Measurements from ENCODE around the gene EID2.

Gene EID2

DNA sequence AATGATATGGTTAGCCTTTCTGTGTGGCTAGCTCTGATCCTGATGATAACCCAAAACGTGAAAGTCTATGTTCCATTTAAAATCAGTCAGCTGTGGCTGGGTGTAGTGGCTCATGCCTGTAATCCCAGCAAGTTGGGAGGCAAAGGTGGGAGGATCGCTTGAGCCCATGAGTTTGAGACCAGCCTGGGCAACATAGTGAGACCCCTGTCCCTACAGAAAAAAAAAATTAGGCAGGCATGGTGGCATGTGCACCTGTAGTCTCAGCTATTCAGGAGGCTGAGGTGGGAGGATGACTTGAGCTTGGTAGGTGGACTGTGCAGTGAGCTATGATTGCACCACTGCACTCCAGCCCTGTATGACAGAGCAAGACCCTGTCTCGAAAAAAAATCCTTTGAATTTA, 6.2 kb downstream of the EID2 start:
- no peaks in the 10 kb centered on the region for H3K36me3 ChIP-seq (ENCODE audit: control insufficient read depth in 2 of 2, insufficient read depth in 2 of 2, low read length in 2 of 2)
- H3K27ac ChIP-seq (ENCODE audit: low read length): no peak overlapping the region
- H3K4me3 ChIP-seq (ENCODE audit: low read length in 2 of 2): no peak overlapping the region
- no peaks in the 10 kb centered on the region for H3K27me3 ChIP-seq (ENCODE audit: control insufficient read depth in 1 of 2, insufficient read depth in 2 of 2, low read length in 2 of 2)
- peaks cover 9% of the 10 kb centered on the region for H3K4me1 ChIP-seq (ENCODE audit: control insufficient read depth, insufficient read depth, low read length)
- peak overlapping the region in 1 of 2 donors; percentile 36 for H3K9ac ChIP-seq (ENCODE audit: low read length in 2 of 2)
- no peaks in the 10 kb centered on the region for H3K9me3 ChIP-seq (ENCODE audit: control insufficient read depth in 2 of 2, low read length in 2 of 2)

DNA sequence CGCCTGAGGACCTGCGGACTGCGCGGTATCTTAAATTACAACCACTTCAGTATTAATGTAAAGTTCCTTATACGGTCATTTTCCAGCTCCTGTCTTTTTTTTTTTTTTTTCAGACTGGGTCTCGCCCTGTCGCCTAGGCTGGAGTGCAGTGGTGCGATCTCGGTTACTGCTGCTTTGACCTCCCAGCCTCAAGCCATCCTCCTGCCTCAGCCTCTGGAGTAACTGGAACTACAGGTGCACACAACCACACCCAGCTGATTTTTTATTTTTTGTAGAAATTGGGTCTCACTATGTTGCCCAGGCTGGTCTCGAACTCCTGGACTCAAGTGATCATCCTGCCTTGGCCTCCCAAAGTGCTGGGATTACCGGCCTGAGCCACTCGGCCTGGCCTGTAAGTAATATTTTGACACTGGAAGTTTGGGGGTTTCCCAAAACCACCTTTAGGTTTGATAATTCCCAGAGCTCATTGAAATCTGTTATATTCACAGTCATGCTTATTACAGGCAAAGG, 6.9 kb downstream of the EID2 start:
- no peak overlapping the region for H3K27ac ChIP-seq (ENCODE audit: low read length)
- H3K4me1 ChIP-seq (ENCODE audit: control insufficient read depth, insufficient read depth, low read length): peaks cover 8% of the 10 kb centered on the region
- no peaks in the 10 kb centered on the region for H3K27me3 ChIP-seq (ENCODE audit: control insufficient read depth in 1 of 2, insufficient read depth in 2 of 2, low read length in 2 of 2)
- H3K9me3 ChIP-seq (ENCODE audit: control insufficient read depth in 2 of 2, low read length in 2 of 2): no peaks in the 10 kb centered on the region
- H3K9ac ChIP-seq (ENCODE audit: low read length in 2 of 2): peak overlapping the region; percentile 47 to 95
- no peaks in the 10 kb centered on the region for H3K36me3 ChIP-seq (ENCODE audit: control insufficient read depth in 2 of 2, insufficient read depth in 2 of 2, low read length in 2 of 2)
- H3K4me3 ChIP-seq (ENCODE audit: low read length in 2 of 2): peak overlapping the region in 1 of 2 donors; percentile 93

DNA sequence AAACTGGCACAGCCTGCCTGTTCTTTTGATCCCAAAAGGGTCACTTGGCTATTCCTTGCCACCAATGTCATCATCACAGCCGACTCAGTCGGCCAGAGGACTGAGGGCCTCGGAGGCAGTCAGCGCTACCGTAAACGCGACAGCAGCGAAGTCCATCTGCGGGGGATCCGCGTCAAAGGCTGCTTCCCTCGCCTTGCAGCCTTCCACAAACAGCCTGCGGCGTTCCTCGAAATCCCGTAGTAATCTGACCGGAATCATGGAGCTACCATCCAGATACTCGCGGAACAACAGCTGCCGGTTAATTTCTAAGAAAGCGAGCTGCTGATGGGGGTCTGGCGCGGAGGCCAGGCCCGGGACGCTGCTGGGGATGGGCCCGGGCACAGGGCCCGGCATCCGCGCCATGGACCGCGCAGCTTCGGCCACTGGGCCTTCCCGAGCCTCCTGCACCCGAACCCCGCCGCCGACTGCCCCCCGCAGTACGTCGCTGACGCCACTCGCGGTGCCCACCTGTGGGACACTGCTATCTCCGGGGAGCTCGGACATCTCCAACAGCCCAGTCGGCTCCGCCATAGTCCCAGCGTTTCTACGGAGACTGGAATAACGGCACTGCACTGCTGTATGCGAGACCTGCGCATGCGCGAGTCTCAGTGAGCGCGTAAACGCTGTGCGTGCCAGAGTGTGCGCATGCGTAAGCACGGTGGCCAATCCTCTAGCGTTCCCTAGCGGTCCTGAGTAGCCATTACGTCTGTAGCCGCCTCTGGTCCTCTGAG, 7.5 kb downstream of the EID2 start, which contains the start of gene EID2B:
Gene EID2B, minus strand, starts transcription at position 620 of the 770 bp plus-strand sequence. Its CDS starts 50 bp downstream, at position 570.
- Histone ChIP-seq H3K27me3 (ENCODE audit: control insufficient read depth in 1 of 2, insufficient read depth in 2 of 2, low read length in 2 of 2) (no peaks in the 10 kb centered on the region), H3K9ac (ENCODE audit: low read length in 2 of 2) (peak within 1 kb of the TSS; percentile 82 to 95), H3K9me3 (ENCODE audit: control insufficient read depth in 2 of 2, low read length in 2 of 2) (no peaks in the 10 kb centered on the region), H3K27ac (ENCODE audit: low read length) (peak within 1 kb of the TSS; percentile 76), H3K4me1 (ENCODE audit: control insufficient read depth, insufficient read depth, low read length) (peaks cover 8% of the 10 kb centered on the region), H3K36me3 (ENCODE audit: control insufficient read depth in 2 of 2, insufficient read depth in 2 of 2, low read length in 2 of 2) (no peaks in the 10 kb centered on the region), H3K4me3 (ENCODE audit: low read length in 2 of 2) (peak within 1 kb of the TSS; percentile 86 to 93)

DNA sequence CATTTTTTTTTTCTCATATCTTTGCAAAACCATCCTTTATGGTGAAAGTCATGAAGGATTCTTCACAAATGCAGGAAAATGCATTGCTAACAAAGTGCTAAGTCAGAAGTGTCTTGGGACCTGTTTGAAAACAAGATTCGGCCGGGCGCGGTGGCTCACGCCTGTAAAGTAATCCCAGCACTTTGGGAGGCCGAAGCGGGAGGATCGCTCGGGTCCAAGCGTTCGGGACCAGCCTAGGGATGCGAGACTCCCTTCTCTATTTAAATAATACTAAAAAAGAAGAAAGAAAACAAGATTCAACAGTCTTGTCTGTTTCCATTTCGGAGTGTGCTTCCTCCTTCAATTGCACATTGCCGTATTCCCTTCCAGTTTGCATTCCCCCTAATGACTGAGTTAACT, 8.1 kb downstream of the EID2 start:
- Histone ChIP-seq H3K36me3 (ENCODE audit: control insufficient read depth in 2 of 2, insufficient read depth in 2 of 2, low read length in 2 of 2) (no peaks in the 10 kb centered on the region), H3K4me3 (ENCODE audit: low read length in 2 of 2) (peak overlapping the region; percentile 86 to 93), H3K9me3 (ENCODE audit: control insufficient read depth in 2 of 2, low read length in 2 of 2) (no peaks in the 10 kb centered on the region), H3K4me1 (ENCODE audit: control insufficient read depth, insufficient read depth, low read length) (peaks cover 8% of the 10 kb centered on the region), H3K9ac (ENCODE audit: low read length in 2 of 2) (peak overlapping the region; percentile 82 to 95), H3K27ac (ENCODE audit: low read length) (peak overlapping the region; percentile 76), H3K27me3 (ENCODE audit: control insufficient read depth in 1 of 2, insufficient read depth in 2 of 2, low read length in 2 of 2) (no peaks in the 10 kb centered on the region)

DNA sequence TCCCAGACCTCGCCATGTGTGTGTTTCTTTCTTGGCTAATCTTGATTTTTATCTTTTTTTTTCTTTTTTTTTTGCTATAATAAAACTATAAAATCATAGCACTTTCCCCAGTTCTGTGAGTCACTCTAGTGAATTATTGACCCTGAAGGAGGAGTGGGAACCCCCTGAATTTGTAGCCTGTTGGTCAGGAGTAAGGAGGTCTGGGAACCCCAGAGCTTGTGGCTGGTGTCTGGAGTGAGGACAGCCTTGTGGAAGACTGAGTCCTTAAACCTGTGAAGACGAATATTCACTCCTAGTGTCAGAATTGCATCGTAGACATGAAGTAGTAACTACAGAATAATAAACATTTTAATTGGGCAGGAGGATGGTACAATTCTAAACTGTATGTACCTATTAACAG, 14.8 kb downstream of the EID2 start:
- Histone ChIP-seq H3K9me3 (ENCODE audit: control insufficient read depth in 2 of 2, low read length in 2 of 2) (no peaks in the 10 kb centered on the region), H3K4me3 (ENCODE audit: low read length in 2 of 2) (no peak overlapping the region), H3K36me3 (ENCODE audit: control insufficient read depth in 2 of 2, insufficient read depth in 2 of 2, low read length in 2 of 2) (no peaks in the 10 kb centered on the region), H3K27me3 (ENCODE audit: control insufficient read depth in 1 of 2, insufficient read depth in 2 of 2, low read length in 2 of 2) (no peaks in the 10 kb centered on the region), H3K4me1 (ENCODE audit: control insufficient read depth, insufficient read depth, low read length) (no peaks in the 10 kb centered on the region), H3K9ac (ENCODE audit: low read length in 2 of 2) (no peak overlapping the region), H3K27ac (ENCODE audit: low read length) (no peak overlapping the region)

DNA sequence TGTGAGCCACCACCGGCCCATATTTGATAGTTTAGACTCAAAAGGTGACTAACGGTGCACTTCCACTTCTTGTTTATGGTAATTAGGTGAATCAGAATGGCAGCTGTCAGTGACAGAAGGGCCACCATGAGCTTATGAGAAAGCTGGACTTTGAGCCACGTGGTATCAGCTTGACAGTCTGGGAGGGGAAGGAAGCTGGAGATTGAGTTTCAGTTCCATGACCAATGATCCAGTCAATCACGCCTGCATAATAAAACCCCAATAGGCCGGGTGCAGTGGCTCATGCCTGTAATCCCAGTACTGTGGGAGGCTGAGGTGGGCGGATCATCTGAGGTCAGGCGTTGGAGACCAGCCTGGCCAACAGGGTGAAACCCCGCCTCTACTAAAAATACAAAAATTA, 15.5 kb downstream of the EID2 start:
- Histone ChIP-seq H3K36me3 (ENCODE audit: control insufficient read depth in 2 of 2, insufficient read depth in 2 of 2, low read length in 2 of 2) (no peaks in the 10 kb centered on the region), H3K27ac (ENCODE audit: low read length) (no peak overlapping the region), H3K4me3 (ENCODE audit: low read length in 2 of 2) (no peak overlapping the region), H3K9ac (ENCODE audit: low read length in 2 of 2) (no peak overlapping the region), H3K9me3 (ENCODE audit: control insufficient read depth in 2 of 2, low read length in 2 of 2) (no peaks in the 10 kb centered on the region), H3K27me3 (ENCODE audit: control insufficient read depth in 1 of 2, insufficient read depth in 2 of 2, low read length in 2 of 2) (no peaks in the 10 kb centered on the region), H3K4me1 (ENCODE audit: control insufficient read depth, insufficient read depth, low read length) (no peaks in the 10 kb centered on the region)

DNA sequence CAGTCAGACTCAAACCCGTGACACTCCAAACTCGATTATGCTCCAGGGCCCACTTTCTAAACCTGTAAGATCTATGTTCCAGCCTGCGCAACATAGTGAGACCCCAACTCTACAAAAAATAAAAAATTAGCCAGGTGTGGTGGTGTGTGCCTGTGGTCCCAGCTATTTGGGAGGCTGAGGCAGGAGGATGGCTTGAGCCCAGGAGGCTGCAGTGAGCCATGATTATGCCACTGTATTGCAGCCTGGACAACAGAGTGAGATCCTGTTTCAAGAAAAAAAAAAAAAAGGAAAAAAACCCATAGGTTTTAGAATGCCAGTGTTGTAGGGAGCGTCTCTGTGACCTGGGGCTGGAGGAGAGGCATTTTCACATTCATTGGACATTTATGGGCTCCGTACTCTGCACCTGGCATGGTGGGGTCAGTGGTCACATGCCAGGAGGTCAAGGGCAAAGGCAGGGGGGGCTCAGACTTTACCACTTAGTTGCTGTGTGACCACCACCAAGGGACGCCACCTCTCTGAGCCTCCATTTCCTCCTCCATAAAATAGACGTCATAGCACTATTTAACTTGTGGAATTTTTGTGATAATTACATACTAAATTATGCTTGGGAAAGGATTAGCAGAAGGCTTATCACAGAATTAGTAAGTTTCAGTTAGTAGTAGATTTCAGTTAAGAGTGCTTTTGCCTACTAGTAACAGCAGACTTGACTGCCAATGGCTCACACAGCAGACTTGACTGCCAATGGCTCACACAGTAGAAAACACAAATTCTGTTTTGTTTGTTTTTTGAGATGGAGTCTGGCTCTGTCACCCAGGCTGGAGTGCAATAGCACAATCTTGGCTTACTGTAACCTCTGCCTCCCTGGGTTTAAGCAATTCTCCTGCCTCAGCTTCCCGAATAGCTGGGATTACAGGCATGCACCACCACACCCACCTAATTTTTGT, 19.1 kb downstream of the EID2 start:
- no peak overlapping the region for H3K27ac ChIP-seq (ENCODE audit: low read length)
- H3K9ac ChIP-seq (ENCODE audit: low read length in 2 of 2): no peak overlapping the region
- H3K36me3 ChIP-seq (ENCODE audit: control insufficient read depth in 2 of 2, insufficient read depth in 2 of 2, low read length in 2 of 2): no peaks in the 10 kb centered on the region
- H3K4me1 ChIP-seq (ENCODE audit: control insufficient read depth, insufficient read depth, low read length): peaks cover 3% of the 10 kb centered on the region
- no peaks in the 10 kb centered on the region for H3K9me3 ChIP-seq (ENCODE audit: control insufficient read depth in 2 of 2, low read length in 2 of 2)
- H3K4me3 ChIP-seq (ENCODE audit: low read length in 2 of 2): no peak overlapping the region
- H3K27me3 ChIP-seq (ENCODE audit: control insufficient read depth in 1 of 2, insufficient read depth in 2 of 2, low read length in 2 of 2): peaks cover 3 to 4% of the 10 kb centered on the region in 2 donors

DNA sequence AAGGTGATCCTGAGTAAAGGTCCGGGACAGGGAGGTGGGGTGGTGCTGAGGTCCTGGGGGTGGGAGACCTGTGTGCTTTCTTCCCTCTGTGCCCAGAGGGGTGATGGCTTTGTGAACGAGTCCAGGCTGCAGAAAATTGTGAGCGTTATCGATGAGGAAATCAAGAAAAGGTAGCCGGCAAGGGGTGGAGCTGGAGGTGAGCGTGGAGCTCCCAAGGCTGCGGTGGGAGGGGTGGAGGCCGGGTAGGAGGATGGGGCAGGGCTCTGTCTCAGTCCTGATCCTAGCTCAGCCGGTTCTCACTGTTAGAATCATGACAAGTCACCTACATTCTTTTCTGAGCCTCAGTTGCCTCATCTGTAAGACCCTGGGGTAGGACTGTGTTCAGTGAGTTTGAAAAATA, 21.0 kb downstream of the EID2 start:
- Histone ChIP-seq H3K9me3 (ENCODE audit: control insufficient read depth in 2 of 2, low read length in 2 of 2) (no peaks in the 10 kb centered on the region), H3K27me3 (ENCODE audit: control insufficient read depth in 1 of 2, insufficient read depth in 2 of 2, low read length in 2 of 2) (peaks cover 19 to 23% of the 10 kb centered on the region in 2 donors), H3K36me3 (ENCODE audit: control insufficient read depth in 2 of 2, insufficient read depth in 2 of 2, low read length in 2 of 2) (no peaks in the 10 kb centered on the region), H3K27ac (ENCODE audit: low read length) (no peak overlapping the region), H3K4me3 (ENCODE audit: low read length in 2 of 2) (no peak overlapping the region), H3K4me1 (ENCODE audit: control insufficient read depth, insufficient read depth, low read length) (peaks cover 16% of the 10 kb centered on the region), H3K9ac (ENCODE audit: low read length in 2 of 2) (no peak overlapping the region)

DNA sequence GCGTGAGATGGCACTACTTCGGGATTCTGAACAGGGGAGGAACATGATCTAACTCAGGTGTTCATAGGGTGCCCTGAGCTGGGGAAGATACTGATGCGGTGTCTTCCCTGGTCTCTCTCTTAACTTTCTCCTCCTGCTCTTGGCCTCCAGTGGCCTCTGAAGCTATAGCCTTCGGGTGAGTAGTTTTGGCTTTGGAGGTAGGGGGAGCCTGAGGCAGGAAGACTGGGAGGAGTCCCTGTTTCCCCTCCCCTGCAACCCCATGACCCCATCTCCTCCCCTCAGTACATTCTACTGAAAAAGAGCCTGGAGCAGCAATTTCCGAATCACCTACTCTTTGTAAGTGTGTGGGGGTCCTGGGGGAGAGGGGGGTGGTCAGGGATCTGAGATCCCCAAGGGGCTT, 21.5 kb downstream of the EID2 start:
- H3K27me3 ChIP-seq (ENCODE audit: control insufficient read depth in 1 of 2, insufficient read depth in 2 of 2, low read length in 2 of 2): peaks cover 23 to 24% of the 10 kb centered on the region in 2 donors
- H3K4me1 ChIP-seq (ENCODE audit: control insufficient read depth, insufficient read depth, low read length): peaks cover 16% of the 10 kb centered on the region
- no peak overlapping the region for H3K9ac ChIP-seq (ENCODE audit: low read length in 2 of 2)
- H3K36me3 ChIP-seq (ENCODE audit: control insufficient read depth in 2 of 2, insufficient read depth in 2 of 2, low read length in 2 of 2): no peaks in the 10 kb centered on the region
- H3K27ac ChIP-seq (ENCODE audit: low read length): no peak overlapping the region
- no peaks in the 10 kb centered on the region for H3K9me3 ChIP-seq (ENCODE audit: control insufficient read depth in 2 of 2, low read length in 2 of 2)
- no peak overlapping the region for H3K4me3 ChIP-seq (ENCODE audit: low read length in 2 of 2)

DNA sequence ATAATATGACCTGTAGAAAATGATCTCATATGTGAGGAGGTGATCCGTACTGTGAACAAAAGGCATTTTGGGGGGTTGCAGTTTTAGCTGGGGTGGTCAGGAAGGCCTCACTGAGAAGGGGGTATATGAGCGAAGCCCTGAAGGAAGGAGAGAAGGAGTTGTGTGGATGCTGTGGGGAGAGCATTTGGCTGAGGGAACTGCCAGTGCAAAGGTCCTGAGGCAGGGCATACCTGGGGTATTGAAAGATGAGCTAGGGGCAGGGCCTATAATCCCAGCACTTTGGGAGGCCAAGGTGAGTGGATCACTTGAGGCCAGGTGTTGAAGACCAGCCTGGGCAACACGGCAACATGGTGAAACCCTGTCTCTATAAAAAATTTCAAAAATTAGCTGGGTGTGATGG, 22.5 kb downstream of the EID2 start:
- H3K27me3 ChIP-seq (ENCODE audit: control insufficient read depth in 1 of 2, insufficient read depth in 2 of 2, low read length in 2 of 2): peaks cover 25 to 27% of the 10 kb centered on the region in 2 donors
- H3K4me3 ChIP-seq (ENCODE audit: low read length in 2 of 2): no peak overlapping the region
- no peak overlapping the region for H3K9ac ChIP-seq (ENCODE audit: low read length in 2 of 2)
- H3K9me3 ChIP-seq (ENCODE audit: control insufficient read depth in 2 of 2, low read length in 2 of 2): no peaks in the 10 kb centered on the region
- H3K4me1 ChIP-seq (ENCODE audit: control insufficient read depth, insufficient read depth, low read length): peaks cover 16% of the 10 kb centered on the region
- H3K36me3 ChIP-seq (ENCODE audit: control insufficient read depth in 2 of 2, insufficient read depth in 2 of 2, low read length in 2 of 2): no peaks in the 10 kb centered on the region
- no peak overlapping the region for H3K27ac ChIP-seq (ENCODE audit: low read length)

Measured in stomach smooth muscle (tissue), 2 donors.